ENCODE results near the gene TRA2B.

GRCh38 chr3:185933374-185934173 is 4.2 kb downstream of the TRA2B start:
- TF ChIP-seq PATZ1 (CRISPR knock-in tag; IDR thresholded peaks at IDR 0.05; ENCODE audit: borderline replicate concordance) (no peak), TSHZ2 (CRISPR knock-in tag; IDR thresholded peaks at IDR 0.05) (no peak), PPARA (CRISPR knock-in tag; IDR thresholded peaks at IDR 0.05; ENCODE audit: borderline replicate concordance) (no peak), CREB5 (CRISPR knock-in tag; IDR thresholded peaks at IDR 0.05; ENCODE audit: low read depth) (no peak), CSDC2 (CRISPR knock-in tag; IDR thresholded peaks at IDR 0.05) (no peak), ZFP3 (CRISPR knock-in tag; IDR thresholded peaks at IDR 0.05) (no peak), RARB (CRISPR knock-in tag; IDR thresholded peaks at IDR 0.05) (no peak), POU6F1 (CRISPR knock-in tag; IDR thresholded peaks at IDR 0.05; ENCODE audit: borderline replicate concordance, low read depth) (no peak)
